Stimulated activated CD4-positive, alpha-beta T cell treated with anti-CD3 and anti-CD28 coated beads, Interleukin-12 subunit alpha, Interleukin-12 subunit beta, amount 100 ng/mL, for 48 hours (primary cell): ENCODE data around the gene MERTK.
"Not testable (repeated sequence)": the region's sequence is repeated elsewhere in the genome, so short reads cannot be mapped to it uniquely, and the experiment has no call there.

Experiments
- DNase-seq, 3 donors: peaks; one replicate each; pipeline ENCODE4 v3.0.0-alpha.2; 2020; ENCODE audit warnings: low read depth in 2 of 3, low spot score in 1 of 3

The MERTK gene

DNA sequence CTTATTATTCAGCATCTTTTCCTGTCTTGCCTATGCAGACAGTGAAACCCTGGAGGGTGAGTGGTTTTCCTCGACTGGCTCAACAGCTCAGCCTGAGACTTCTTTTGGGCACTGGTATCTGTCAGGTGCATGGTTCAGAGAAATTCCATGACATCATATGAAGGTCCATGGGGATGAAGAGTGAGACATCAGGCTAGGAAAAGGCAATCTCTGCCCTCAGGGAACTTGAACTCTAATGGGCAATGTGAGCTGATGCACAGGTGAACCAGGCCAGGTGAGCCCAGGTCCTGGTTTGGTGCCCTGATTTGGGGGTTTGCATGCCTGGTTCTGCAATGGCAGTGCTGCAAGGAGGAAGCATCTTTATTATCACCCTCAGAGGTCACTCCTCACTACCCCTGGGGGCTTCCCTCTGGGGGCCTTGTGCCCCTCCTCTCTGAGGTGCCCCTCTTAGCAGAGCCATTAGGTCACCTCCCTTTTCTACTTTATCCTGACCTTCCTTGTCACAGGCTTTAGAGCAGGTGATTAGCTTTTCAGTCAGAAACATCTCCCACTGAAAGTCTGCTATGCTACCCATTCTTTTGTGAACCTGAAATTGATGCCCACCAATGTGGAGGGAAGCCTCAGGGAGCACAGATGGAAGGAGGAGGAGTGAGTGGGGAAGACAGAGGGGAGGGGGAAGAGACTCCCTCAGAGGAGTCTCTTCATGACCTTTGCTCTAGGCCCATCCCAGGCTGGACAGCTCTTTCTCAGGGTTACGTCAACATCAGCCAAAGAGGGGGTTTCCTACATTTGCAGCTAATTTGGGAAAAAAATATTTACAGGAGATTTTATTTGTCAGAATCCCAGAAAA lies 47.3 kb downstream of the MERTK start:
- DNase-seq: no peak

DNA sequence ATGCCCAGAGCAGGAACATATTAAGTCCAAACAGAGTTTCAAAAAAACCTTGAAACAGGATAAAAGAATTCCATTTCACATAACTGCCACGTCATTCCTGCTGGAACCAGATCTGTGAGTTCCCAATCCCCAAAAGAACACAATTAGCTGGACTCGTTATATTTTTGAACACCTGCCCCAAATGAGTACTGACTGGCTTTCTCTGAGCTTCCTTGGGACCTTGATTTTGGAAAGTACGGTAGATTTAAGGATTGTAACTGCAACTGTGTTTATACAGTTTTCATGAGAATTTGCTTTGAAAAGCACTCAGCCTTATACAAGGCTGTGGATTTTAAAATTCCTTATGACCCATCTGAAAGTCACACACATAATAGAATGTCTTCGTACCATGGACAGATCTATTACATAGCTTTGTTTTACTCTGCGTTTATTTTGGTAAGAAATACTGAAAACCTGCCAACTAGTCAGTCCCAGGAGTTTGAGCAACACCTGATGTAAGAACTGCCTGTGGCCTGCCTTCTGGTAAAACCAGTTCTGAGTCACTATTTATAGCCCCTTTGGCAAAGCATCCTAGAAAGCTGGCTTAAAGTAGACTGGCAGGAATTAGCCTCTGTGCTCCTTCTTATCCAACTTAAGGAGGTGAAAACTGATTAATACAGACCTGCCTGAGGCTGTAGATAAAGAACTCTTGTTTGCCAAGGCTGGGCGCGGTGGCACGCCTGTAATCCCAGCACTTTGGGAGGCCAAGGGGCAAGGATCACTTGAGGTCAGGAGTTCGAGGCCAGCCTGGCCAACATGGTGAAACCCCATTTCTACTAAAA lies 48.1 kb downstream of the MERTK start:
- DNase-seq: no peak

DNA sequence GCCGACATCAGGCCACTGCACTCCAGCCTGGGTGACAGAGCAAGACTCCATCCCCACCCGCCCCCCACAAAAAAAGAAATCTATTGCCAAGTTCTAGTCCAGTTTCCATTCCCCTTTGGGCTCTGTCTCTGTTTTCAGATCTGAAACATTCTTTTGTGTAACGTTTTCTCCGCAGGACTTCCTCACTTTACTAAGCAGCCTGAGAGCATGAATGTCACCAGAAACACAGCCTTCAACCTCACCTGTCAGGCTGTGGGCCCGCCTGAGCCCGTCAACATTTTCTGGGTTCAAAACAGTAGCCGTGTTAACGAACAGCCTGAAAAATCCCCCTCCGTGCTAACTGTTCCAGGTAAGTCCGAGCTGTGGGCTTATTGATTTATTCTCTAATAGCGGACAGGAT lies 48.8 kb downstream of the MERTK start:
- DNase-seq: no peak

DNA sequence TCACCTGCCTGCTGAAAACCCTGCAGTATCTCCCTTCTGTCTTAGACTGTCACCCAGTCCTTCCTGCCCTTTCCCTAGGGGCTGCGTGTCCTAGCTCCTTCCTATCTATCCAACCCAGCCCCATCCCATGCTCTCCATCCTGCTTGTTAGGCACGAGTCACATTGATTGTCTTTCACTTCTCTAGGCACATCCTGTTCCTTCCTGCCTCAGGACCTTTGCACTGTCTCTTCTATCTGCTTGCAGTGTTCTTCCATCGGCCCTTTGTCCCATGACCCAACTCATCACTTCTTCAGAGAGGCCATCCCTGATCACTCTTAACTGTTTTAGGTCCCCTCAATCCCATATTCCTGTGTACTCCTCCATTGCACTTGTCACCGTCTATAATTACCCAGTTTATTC lies 50.4 kb downstream of the MERTK start:
- DNase-seq: no peak

DNA sequence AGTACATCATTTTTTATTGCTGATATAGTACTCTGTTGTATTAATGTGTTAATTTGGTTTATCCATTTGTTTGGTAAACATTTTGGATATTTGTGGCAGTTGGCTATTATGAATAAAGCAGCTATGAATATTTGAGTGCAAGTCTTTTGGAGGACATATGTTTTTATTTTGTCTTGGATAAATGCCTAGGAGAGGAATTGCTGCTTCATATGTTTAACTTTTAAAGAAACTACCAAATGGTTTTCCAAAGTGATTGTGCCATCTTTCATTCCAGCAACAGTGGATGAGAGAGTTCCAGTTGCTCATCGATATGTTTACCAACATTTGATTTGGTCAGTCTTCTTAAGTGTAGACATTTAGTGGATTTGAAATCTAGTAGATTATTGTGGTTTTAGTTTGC lies 51.8 kb downstream of the MERTK start:
- DNase-seq: no peak

DNA sequence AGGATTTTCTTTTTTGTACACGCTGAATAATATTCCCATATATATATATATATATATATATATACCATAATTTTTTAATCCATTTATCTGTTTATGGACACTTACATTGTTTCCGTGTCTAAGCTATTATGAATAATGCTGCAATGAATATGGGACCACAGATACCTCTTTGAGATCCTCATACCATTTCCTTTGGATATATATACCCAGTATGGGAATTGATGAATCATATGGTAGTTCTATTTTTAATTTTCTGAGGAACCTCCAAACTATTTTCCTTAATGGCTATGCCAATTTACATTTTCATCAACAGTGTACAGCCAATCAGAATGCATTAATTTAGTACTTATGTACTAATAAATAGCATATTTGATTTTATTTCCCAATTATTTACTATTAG lies 53.1 kb downstream of the MERTK start:
- no peak for DNase-seq

DNA sequence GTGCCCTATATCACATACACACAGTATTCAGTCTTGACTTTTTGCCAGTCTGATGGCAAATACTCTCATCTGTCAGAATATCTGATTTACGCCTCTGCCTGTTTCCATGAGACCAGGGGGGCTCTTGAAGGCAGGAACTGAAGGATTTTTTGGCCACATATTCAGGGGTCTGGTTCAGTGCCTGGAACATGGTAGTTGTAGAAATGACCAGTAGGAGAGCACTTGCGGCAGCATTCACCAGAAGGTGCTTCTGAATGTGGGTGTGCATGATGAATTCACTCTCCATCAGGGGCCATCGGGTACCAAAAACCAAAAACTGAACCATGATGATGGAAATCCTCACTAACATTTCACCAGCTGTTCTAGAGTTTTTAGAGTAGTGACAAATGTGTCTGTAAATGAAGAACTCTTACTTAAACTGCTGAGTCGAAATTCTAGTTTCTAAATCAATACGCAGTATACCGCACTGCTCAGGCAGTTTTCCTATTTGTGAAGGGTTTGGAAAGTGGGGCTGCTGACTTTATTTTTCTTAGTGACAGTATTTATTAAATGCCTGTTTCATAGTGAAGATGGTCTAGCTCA lies 54.6 kb downstream of the MERTK start:
- no peak for DNase-seq

DNA sequence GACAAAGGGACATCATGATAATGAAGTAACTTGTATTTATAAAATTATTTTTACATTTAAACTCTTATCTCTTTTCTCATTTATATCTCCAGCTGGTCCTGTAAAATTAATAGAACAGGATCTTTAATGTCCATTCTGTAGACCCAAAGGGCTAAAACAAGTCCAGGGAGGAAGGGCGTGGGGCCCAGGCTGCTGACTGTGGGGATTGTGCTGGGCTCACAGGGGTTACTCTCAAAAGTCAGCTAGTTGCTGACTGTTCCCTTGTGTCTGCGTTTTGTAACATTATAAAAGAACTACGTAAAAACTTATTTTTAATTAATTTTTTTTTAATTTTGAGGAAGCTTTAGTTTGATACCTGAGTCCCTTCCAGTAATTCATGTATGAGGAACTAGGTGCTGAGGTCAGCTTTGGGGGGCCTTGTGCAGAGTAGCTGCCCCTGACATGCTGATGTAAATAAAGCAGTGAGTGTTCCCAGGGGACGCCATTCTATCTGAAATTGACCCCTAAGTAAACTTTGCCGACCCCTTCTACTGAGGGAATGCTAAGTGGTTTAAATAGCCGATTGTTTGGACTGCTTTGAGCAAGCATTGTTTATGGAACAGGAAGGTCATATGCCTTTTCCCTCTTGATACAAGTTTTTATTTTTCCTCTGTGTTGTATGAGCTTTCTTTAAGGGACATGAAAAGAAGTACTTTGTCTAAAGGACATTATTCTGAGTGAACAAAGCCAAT lies 56.4 kb downstream of the MERTK start:
- no peak for DNase-seq

DNA sequence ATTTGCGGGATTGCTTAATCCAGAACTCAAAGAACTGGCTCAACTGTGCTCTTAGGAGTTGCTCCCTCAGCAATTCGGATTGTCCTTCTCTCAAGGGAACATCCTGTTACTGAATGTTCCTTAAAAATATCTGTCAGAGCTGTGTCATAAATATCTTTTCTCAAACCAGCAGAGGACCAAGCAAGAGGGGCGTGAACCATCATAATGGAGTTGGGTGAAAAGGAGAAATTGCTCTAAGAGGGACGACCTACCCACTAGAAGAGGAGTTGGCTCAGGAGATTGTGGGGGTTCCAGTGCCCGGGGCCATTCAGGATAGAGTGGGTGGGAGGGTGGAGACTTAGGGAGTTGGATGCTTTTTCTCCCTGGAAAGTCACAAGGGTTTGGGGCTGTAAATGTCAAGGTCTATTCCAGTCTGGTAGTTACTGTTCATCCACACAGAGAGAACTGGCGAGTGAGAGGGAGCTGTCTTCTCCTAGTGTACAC lies 59.5 kb downstream of the MERTK start:
- no peak for DNase-seq

DNA sequence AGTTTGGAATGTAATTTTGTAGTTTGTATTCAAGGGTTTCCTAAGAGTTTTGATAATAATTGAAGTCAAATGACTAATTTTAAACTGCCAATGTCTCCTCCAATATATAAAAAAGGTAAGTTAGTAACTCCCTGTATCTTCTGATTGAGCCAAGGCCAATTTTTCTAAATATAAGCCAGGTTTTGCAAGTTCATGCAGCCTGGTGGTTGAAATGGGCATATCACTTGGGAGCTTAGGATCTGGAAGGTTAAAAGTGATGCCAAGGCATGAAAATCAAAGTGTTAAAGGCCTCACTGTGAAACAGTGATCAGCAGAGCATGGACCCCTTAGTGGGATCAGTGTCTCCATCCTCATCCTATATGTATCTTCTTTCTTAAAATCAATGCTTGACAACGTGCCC lies 60.5 kb downstream of the MERTK start:
- DNase-seq: no peak

DNA sequence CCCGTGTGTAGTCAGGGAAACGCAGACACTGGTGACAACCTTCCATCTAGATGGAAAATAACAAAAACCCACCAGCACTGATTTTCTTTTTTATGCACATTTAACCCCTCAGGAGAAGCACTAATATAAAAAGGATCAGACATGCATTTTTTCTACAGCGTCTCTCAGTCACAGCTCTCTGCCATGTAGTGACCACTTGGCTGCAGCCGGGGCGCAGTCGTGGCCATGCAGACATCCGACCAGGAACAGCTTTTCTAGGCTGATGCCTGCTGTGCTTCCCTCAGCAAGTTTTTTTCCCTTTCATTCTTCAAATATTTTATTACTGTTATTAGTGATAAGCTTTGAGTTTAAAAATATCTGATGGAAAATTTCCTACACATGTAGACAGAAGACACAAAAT lies 63.3 kb downstream of the MERTK start:
- no peak for DNase-seq

DNA sequence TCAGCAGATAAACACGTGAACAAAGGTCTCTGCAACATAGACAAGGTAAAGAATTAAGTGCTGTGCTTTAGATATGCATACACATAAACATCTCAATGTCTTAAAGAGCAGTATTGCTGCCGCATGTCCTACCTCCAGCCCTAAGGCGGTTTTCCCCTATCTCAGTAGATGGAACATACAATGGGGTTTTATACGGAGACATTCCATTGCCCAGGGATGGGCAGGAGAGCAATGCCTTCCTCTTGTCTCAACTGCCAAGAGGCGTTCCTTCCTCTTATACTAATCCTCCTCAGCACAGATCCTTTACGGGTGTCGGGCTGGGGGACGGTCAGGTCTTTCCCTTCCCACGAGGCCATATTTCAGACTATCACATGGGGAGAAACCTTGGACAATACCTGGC lies 64.7 kb downstream of the MERTK start:
- not testable (repeated sequence) for DNase-seq

DNA sequence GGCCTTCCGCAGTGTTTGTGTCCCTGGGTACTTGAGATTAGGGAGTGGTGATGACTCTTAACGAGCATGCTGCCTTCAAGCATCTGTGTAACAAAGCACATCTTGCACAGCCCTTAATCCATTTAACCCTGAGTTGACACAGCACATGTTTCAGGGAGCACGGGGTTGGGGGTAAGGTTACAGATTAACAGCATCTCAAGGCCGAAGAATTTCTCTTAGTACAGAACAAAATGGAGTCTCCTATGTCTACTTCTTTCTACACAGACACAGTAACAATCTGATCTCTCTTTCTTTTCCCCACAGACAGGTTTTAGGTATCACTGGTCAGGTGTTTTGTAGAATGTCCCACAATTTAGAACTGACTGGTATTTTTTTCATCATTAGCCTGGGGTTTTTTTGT lies 65.1 kb downstream of the MERTK start:
- not testable (repeated sequence) for DNase-seq

DNA sequence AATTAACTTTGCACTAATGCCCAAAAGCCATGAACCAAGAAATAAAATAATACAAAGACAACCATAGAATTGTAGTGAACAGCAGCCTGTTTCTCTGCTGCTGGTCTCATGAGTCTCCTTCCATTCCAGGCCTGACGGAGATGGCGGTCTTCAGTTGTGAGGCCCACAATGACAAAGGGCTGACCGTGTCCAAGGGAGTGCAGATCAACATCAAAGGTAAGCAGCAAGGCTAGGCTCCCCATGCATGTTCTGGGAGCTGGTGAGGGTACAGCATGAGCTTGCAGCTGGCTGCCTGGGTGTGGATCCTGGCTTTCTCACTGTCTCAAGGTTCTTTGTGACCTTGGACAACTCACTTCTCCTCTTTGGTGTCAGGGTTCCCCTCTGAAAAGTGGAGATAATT lies 66.7 kb downstream of the MERTK start:
- DNase-seq: no peak

DNA sequence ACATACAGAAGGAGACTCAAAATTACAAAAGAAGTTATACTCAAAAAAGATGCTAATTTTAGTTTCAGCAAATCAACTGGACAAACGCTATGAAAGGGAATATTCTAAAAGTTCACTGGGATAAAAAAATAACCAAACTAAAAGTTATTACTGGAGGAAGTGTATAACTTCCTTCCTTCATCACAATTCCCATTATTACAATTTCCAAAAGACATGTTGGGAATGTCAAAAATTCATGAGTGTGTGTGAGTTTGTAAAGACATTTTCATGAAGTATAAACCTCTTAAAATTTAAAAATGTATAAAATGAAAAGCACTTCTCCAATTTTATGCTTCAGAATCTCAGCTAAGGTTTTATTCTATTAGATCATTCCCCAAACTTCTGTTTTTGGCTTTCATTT lies 67.8 kb downstream of the MERTK start:
- no peak for DNase-seq

DNA sequence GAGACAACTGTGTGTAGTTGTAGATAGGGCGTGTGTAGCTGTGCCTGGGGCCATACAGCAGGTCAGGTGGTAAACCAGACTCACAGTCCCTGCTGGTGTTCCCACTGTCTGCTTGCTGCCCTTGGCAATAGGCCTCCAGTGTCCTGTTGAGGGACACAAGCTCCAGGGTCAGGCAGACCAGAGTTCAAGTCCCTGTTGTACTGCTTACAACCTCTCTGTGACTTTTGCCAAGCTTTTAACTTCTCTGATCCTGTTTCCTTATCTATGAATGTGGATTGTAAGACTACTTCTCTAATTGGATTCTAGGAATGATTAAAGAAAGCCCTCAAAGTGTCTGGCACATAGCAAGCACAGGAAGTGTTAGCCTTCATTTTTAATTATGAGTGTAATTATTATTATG lies 68.6 kb downstream of the MERTK start:
- no peak for DNase-seq

DNA sequence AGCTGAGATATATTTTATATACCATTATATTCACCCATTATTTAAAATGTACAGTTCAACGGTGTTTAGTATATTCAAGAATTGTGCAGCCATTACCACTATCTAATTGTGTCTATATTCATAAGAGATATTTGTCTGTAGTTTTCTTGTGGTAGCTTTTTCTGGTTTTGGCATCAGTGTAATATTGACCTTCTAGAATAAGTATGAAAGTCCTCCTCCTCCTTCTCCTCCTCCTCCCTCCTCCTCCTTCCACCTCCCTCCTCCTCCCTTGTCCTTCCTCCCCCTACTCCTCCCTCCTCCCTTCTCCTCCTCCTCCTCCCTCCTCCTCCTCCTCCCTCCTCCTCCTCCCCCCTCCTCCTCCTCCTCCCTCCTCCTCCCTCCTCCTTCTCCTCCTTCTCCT lies 72.0 kb downstream of the MERTK start:
- DNase-seq: no peak

DNA sequence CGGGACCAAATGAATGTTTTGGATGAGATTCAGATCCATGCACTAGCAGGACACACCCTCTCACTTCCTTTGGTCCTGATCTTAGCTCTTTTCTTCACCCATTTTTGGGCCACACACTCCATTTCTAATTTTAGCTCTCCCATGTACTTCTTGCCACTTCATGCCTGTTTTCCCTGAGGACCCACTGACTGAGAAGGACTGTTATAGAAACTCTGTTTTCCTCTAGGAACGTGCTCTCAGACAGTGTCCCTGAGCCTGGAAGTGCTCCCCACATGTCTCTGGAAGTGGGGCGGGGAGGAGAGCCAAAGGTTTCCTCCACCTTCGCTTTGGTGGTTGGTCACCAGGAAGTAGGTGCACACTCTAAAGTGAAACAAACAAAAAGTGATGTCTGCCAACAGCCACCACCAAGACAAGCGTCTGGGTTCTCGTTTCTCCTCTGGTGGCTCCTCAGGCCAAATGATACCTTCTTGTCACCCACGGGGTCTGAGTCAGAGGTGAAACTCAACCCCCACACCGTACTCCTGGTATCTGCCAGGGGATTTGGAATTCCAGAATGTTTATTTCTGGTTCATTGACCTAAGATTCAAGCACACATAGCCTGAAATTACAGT lies 74.7 kb downstream of the MERTK start:
- no peak for DNase-seq

DNA sequence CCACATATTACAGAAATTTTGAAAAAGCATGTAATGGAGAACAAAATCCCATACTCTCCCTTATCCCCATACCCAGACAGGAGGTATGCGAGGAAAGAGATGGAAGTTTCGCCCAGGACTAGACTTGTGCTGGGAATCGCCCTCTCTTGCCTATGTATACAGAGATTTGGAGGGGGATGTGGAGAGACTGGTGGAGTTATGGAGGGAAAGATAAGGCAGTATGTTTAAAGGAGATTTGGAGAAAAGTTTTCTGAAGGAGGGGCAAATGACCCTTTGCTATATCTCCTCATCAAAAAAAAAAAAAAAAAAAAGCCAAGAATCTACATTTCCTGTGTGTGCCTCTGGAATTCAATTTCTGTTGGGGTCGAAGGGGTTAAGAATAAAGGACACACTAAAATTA lies 75.3 kb downstream of the MERTK start:
- DNase-seq: no peak

DNA sequence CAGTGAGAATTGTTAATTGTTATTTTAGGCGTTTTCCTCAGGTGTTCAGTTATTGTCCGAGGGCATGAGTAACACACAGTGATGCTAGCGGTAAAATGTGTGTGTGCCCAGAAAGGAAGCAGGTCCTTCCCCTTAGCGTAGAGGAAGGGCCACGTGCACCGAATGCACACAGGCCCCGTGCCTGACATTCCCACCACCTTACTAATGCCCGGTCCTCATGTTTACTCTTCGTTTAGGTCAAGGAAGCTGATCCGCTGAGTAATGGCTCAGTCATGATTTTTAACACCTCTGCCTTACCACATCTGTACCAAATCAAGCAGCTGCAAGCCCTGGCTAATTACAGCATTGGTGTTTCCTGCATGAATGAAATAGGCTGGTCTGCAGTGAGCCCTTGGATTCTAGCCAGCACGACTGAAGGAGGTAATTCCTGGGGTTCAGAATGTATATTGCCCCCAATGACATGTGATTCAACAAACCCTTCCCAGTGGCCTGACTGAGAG lies 76.7 kb downstream of the MERTK start:
- DNase-seq: no peak

DNA sequence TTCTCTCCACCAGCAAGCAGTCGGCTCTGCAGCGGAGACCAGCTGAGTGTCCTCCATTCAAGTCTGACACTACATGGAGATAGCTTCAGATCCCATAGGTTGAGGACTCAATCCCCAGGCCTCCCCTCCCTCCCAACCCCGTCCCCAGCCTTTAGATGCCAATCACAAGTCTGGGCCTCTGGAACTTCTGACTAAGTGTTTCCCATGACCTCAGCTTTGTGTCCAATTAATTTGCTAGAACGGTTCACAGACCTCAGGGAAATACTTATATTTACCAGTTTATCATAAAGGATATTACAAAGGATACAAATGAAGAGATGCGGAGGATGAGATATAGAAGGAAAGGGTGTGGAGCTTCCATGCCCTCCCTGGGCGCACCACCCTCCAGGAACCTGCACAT lies 77.4 kb downstream of the MERTK start:
- DNase-seq: no peak
